ENCODE measurements around the gene MMP25.
"Not testable (repeated sequence)": the region's sequence is repeated elsewhere in the genome, so short reads cannot be mapped to it uniquely, and the experiment has no call there.

- not testable (repeated sequence) for TF ChIP-seq CTCF (IDR thresholded peaks at IDR 0.05); EZH2 (IDR thresholded peaks at IDR 0.05; ENCODE audit: borderline replicate concordance, insufficient read depth, low read depth, low read length, poor library complexity, severe bottlenecking)
Measured at GRCh38 chr16:3081957-3082356, 35.6 kb downstream of the MMP25 start.
